HG02763 (cell line): ENCODE data around the gene GLO1.

Experiments
- ATAC-seq: cut with Tn5 transposase; IDR thresholded peaks from one replicate; pipeline ENCODE4 v1.9.1; 2021; ENCODE audit warnings: mild to moderate bottlenecking, moderate library complexity; ENCODE audit not compliant: unreplicated experiment

The GLO1 gene

GRCh38 chr6:38631186-38631783, 71.7 kb downstream of the GLO1 start:
- no peak for ATAC-seq
